Effector memory CD8-positive, alpha-beta T cell (primary cell): ENCODE measurements around the gene SMCO2.

ENCODE experiments used
- ATAC-seq: fragments of 150-1000 bp; cut with Tn5 transposase; replicated peaks from 2 replicates; pipeline ENCODE4 v1.10.0; 2021; ENCODE audit warnings: mild to moderate bottlenecking, moderate library complexity
- DNase-seq, 3 experiments: peaks; one replicate each; pipeline ENCODE4 v3.0.0; 2021
- H3K27ac Mint-ChIP-seq, 2 donors: one replicate each; pipeline ENCODE4 v1.8.0; 2022; ENCODE audit warnings: mild to moderate bottlenecking in 2 of 2, mixed read lengths in 2 of 2, moderate library complexity in 2 of 2
- H3K27me3 Mint-ChIP-seq, 2 donors: one replicate each; pipeline ENCODE4 v1.8.0; 2022; ENCODE audit warnings: mixed read lengths in 2 of 2
- H3K36me3 Mint-ChIP-seq: one replicate; pipeline ENCODE4 v1.8.0; 2022; ENCODE audit warnings: mild to moderate bottlenecking, moderate library complexity, mixed read lengths; ENCODE audit not compliant: insufficient read depth
- H3K4me1 Mint-ChIP-seq, 2 donors: one replicate each; pipeline ENCODE4 v1.8.0; 2022; ENCODE audit warnings: low read depth in 2 of 2, mixed read lengths in 2 of 2
- H3K4me3 Mint-ChIP-seq, 2 donors: one replicate each; pipeline ENCODE4 v1.8.0; 2022; ENCODE audit warnings: mild to moderate bottlenecking in 2 of 2, mixed read lengths in 2 of 2, moderate library complexity in 2 of 2
- H3K9me3 Mint-ChIP-seq, 2 donors: one replicate each; pipeline ENCODE4 v1.8.0; 2022; ENCODE audit warnings: mixed read lengths in 2 of 2

Gene SMCO2

DNA sequence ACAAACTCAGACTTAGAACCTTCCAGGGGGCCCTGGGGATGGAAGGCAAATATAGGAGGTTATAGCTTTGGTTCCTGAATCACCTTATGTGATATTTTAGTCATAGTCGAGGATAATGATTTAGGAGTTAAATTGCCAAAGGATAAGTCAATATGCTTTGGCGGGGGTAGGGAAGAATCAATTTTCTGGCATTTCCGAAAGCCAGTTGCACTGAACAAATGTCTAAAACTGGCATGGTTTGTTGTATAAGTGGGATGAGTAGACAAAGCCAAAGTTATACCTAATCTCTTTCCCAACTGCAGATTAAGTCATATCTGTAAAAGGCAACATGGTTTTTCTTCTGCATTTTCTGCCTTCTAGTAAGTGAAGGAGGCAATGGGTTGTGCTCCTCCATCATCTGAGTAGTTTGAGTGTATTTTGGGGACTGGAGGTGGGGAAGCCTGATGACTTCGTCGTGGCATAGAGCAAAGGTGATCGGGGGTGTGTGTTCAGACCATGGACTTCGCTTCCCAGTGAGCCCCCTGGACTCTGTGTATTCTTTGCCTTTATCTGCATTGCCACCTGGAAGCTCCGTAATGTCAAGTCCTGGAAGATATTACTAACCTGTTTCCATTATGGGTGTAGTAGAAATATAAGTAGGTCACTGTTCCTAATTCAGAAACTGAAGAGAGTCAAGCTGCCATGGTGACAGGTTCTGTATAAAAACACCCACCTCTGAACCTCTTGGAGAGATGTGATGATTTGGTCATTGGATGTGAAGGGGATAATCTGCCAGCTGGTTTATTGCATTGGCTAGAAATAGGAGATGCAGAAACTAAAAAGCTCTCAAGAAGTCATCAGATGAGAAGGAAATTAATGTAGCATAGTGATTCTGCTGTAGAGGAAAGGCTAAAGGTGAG, 102.0 kb downstream of the SMCO2 start:
- no peaks in the 10 kb centered on the region for H3K9me3 Mint-ChIP-seq
- peaks cover 30 to 35% of the 10 kb centered on the region in 2 donors for H3K27me3 Mint-ChIP-seq
- H3K27ac Mint-ChIP-seq: no peak overlapping the region
- H3K4me1 Mint-ChIP-seq: no peaks in the 10 kb centered on the region
- ATAC-seq: no peak
- H3K4me3 Mint-ChIP-seq: no peak overlapping the region
- no peaks in the 10 kb centered on the region for H3K36me3 Mint-ChIP-seq
- DNase-seq: no peak

DNA sequence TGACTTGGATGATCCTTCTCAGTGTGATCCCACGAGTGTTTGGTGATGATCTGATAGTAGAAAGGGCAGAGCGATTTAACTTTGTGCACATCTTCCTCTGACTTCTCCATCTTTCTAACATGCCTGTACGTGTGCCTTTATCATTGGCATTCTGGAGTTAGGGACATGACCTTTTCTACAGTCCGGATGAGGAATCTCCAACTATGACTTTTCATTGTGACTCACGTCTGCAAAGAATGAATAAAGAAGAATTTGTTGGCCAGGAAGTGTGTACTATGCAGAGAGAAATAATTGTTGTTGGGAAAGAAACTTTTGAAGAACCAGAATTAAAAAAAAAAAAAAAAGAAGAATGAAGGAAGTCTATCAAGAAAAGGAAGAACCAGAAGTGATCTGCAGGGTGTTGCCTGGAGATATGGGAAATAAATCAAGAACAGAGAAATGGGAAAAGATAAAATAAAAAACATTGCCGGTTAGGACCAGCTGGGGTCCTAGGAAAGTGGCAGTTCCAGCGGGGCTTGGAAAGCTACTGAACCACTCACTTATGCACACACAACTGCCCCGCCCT, 102.8 kb downstream of the SMCO2 start:
- Mint-ChIP-seq H3K4me3 (no peak overlapping the region), H3K27ac (no peak overlapping the region), H3K4me1 (no peaks in the 10 kb centered on the region), H3K36me3 (no peaks in the 10 kb centered on the region), H3K27me3 (peaks cover 27 to 32% of the 10 kb centered on the region in 2 donors), H3K9me3 (no peaks in the 10 kb centered on the region)
- DNase-seq: no peak
- ATAC-seq: no peak

- Mint-ChIP-seq H3K27me3 (peaks cover 21 to 32% of the 10 kb centered on the region in 2 donors), H3K36me3 (no peaks in the 10 kb centered on the region), H3K9me3 (no peaks in the 10 kb centered on the region), H3K4me1 (no peaks in the 10 kb centered on the region), H3K4me3 (no peak overlapping the region), H3K27ac (no peak overlapping the region)
- no peak for DNase-seq
- ATAC-seq: no peak
Measured at GRCh38 chr12:27549801-27550652, 103.5 kb downstream of the SMCO2 start.

DNA sequence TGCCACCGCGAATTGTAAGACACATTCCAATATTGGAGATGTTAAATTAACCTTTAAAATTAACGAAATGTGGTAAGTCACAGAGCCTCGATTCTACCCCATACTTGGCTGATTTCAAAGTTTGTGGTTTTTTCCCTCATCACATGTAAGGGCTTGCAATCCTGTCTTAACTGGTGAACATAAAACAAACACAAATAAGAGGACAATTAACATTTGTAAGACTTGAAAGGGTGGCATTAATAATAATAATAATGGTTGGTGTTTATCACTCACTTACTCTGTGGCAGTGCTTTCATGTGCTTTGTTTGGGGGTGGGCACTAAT, 104.1 kb downstream of the SMCO2 start:
- H3K4me3 Mint-ChIP-seq: no peak overlapping the region
- H3K27me3 Mint-ChIP-seq: peaks cover 21 to 32% of the 10 kb centered on the region in 2 donors
- H3K36me3 Mint-ChIP-seq: no peaks in the 10 kb centered on the region
- no peak for ATAC-seq
- H3K9me3 Mint-ChIP-seq: no peaks in the 10 kb centered on the region
- no peak overlapping the region for H3K27ac Mint-ChIP-seq
- no peak for DNase-seq
- no peaks in the 10 kb centered on the region for H3K4me1 Mint-ChIP-seq

DNA sequence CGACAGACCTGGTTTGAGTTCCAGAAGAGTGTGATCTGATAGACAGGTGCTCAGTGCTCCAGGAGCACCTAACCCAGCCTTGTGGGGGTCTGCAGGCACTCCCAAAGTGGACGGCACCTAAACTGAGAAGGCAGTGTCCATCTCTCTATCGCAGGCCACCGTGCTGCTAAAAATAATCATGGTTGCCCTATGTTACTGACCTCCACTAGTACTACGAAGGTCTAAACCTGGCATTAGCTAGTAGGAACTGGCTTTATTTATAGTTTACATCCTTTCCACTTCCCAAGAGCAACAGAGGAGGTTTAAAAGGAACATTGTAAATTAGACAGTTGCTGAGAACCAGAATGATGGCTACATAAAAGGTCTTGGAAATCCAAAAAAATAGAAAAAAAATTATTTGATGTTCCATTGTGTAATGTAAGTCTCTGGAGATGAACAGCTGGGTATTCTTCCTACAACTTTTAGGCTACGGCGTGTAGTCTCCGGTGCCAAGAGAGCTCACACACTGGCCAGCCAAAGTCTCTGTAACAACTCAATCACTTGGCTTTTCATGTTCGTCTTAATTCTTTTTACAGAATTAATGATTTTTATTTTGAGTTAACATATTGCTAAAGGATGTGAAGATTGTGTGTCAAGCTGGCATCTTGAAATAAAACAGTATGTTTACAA, 104.8 kb downstream of the SMCO2 start:
- H3K27ac Mint-ChIP-seq: no peak overlapping the region
- DNase-seq (no peak), ATAC-seq (no peak)
- H3K9me3 Mint-ChIP-seq: no peaks in the 10 kb centered on the region
- no peaks in the 10 kb centered on the region for H3K4me1 Mint-ChIP-seq
- H3K4me3 Mint-ChIP-seq: no peak overlapping the region
- no peaks in the 10 kb centered on the region for H3K36me3 Mint-ChIP-seq
- peaks cover 21 to 32% of the 10 kb centered on the region in 2 donors for H3K27me3 Mint-ChIP-seq
